Smooth muscle cell (in vitro differentiated cells): ENCODE measurements around the gene MAP2K5. TPM values are rescaled to one million over a fixed set of nuclear protein-coding genes. Genes with fewer than 3 reads are reported as not detected.

Source experiments
- DNase-seq: peaks from one replicate; lab custom pipeline; 2025; ENCODE audit not compliant: unreplicated experiment; lab: John Stamatoyannopoulos, UW
- H2AFZ ChIP-seq: fragments of 200-600 bp; sonication (generic); 2 replicates; pipeline ENCODE4 v1.6.0; 2016; ENCODE audit warnings: antibody characterized with exemption, low read depth, mild to moderate bottlenecking
- H3F3A ChIP-seq: fragments of 200-600 bp; sonication (generic); 2 replicates; pipeline ENCODE4 v1.6.0; 2017; ENCODE audit warnings: antibody characterized with exemption, low read depth
- H3K27ac ChIP-seq: fragments of 200-600 bp; sonication (generic); 2 replicates; pipeline ENCODE4 v1.5.1; 2016; ENCODE audit warnings: low read depth, mild to moderate bottlenecking
- H3K27me3 ChIP-seq: fragments of 200-600 bp; sonication (generic); 2 replicates; pipeline ENCODE4 v1.6.1; 2016; ENCODE audit warnings: low read depth, mild to moderate bottlenecking
- H3K36me3 ChIP-seq: fragments of 200-600 bp; sonication (generic); 2 replicates; pipeline ENCODE4 v1.5.1; 2016; ENCODE audit warnings: low read depth
- H3K4me1 ChIP-seq: fragments of 200-600 bp; sonication (generic); 2 replicates; pipeline ENCODE4 v1.5.1; 2016; ENCODE audit warnings: low read depth
- H3K4me2 ChIP-seq: fragments of 200-600 bp; sonication (generic); 2 replicates; pipeline ENCODE4 v1.6.0; 2016; ENCODE audit warnings: mild to moderate bottlenecking
- H3K4me3 ChIP-seq: fragments of 200-600 bp; sonication (generic); 2 replicates; pipeline ENCODE4 v1.5.1; 2016; ENCODE audit warnings: mild to moderate bottlenecking
- H3K79me2 ChIP-seq: fragments of 200-600 bp; sonication (generic); 2 replicates; pipeline ENCODE4 v1.6.0; 2016; ENCODE audit warnings: low read depth, mild to moderate bottlenecking
- H3K9ac ChIP-seq: fragments of 200-600 bp; sonication (generic); 2 replicates; pipeline ENCODE4 v1.6.0; 2016; ENCODE audit warnings: low read depth
- H3K9me3 ChIP-seq: fragments of 200-600 bp; sonication (generic); replicated peaks from 2 replicates; pipeline ENCODE4 v1.5.1; 2016; ENCODE audit warnings: low read depth
- H4K20me1 ChIP-seq: fragments of 200-600 bp; sonication (generic); 2 replicates; pipeline ENCODE4 v1.6.0; 2016; ENCODE audit warnings: low read depth
- WGBS: methylation state at CpG from one replicate; pipeline ENCODE4 v1.1.7; 2016; ENCODE audit warnings: low lambda C conversion rate; 5-methylcytosine and 5-hydroxymethylcytosine counted together
- polyA plus RNA-seq: library from polyadenylated mRNA; unstranded; fragments of >200 nt; fragmentation: Nextera tagmentation; extraction: Ambion mirVana; gene quantifications from 2 replicates; pipeline ENCODE4 v1.2.1, GENCODE V29; 2016
- total RNA-seq: library from RNA; depleted of rRNA; stranded (reverse); fragments of >200 nt; gene quantifications from 2 replicates; pipeline ENCODE4 v1.2.3, GENCODE V29; 2014
- TF ChIP-seq, protein P1 (sequence below): fragments of 200-600 bp; sonication (generic); IDR thresholded peaks from 2 replicates; pipeline ENCODE4 v1.5.1; 2017; ENCODE audit warnings: borderline replicate concordance, mild to moderate bottlenecking, antibody characterized with exemption; ENCODE audit not compliant: insufficient read depth, poor library complexity, severe bottlenecking

The MAP2K5 gene
- total and polyA plus RNA-seq, 2 experiments from 2014 or later: 4.4 to 7.4 TPM

DNA sequence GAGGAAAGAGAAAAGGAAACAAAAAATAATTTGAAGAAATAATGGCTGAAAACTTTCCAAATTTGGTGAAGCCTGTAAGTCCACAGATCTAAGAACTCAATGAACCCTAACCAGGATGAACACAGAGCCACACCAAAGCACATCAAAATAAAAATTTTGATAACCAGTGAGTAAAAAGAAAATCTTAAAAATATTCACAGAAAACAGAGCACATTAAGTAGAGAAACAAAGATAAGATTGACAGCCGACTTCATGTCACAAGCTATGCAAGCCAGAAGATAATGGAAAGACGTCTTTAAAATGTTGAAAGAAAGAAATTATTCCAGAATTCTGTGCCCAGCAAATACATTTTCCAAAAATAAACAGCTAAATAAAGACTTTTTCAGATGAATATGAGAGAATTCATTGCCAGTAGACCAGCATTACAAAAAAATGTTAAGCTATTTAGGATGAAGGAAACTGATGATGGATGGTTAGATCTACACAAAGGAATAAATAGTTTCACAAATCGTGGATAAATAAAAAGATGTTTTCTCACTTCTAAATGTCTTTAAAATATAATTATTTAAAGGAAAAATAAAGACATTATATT, 142.6 kb downstream of the MAP2K5 start:
- no peaks in the 10 kb centered on the region for H4K20me1 ChIP-seq
- no peak for DNase-seq
- no peak overlapping the region for H3K4me3 ChIP-seq
- H3K27ac ChIP-seq: no peak overlapping the region
- no peak overlapping the region for H2AFZ ChIP-seq
- no peaks in the 10 kb centered on the region for H3K27me3 ChIP-seq
- no peaks in the 10 kb centered on the region for H3K79me2 ChIP-seq
- 89% methylated on average over 3 of the region's 3 CpGs for WGBS
- H3K4me2 ChIP-seq: no peak overlapping the region
- H3K9ac ChIP-seq: no peak overlapping the region
- no peaks in the 10 kb centered on the region for H3K4me1 ChIP-seq
- peaks cover 9% of the 10 kb centered on the region for H3K36me3 ChIP-seq
- H3K9me3 ChIP-seq: peaks cover 11% of the 10 kb centered on the region
- TF ChIP-seq, protein P1, sequence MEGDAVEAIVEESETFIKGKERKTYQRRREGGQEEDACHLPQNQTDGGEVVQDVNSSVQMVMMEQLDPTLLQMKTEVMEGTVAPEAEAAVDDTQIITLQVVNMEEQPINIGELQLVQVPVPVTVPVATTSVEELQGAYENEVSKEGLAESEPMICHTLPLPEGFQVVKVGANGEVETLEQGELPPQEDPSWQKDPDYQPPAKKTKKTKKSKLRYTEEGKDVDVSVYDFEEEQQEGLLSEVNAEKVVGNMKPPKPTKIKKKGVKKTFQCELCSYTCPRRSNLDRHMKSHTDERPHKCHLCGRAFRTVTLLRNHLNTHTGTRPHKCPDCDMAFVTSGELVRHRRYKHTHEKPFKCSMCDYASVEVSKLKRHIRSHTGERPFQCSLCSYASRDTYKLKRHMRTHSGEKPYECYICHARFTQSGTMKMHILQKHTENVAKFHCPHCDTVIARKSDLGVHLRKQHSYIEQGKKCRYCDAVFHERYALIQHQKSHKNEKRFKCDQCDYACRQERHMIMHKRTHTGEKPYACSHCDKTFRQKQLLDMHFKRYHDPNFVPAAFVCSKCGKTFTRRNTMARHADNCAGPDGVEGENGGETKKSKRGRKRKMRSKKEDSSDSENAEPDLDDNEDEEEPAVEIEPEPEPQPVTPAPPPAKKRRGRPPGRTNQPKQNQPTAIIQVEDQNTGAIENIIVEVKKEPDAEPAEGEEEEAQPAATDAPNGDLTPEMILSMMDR: no peak
- no peaks in the 10 kb centered on the region for H3F3A ChIP-seq

- Histone ChIP-seq H4K20me1 (no peaks in the 10 kb centered on the region), H2AFZ (no peak overlapping the region), H3K4me3 (no peak overlapping the region), H3K27me3 (no peaks in the 10 kb centered on the region), H3K79me2 (no peaks in the 10 kb centered on the region), H3K27ac (no peak overlapping the region), H3K36me3 (peaks cover 9% of the 10 kb centered on the region), H3K4me1 (no peaks in the 10 kb centered on the region), H3K9me3 (peaks cover 11% of the 10 kb centered on the region), H3F3A (no peaks in the 10 kb centered on the region), H3K4me2 (no peak overlapping the region), H3K9ac (no peak overlapping the region)
- TF ChIP-seq, protein P1: no peak
- WGBS: 100% methylated on average over 2 of the region's 2 CpGs
- no peak for DNase-seq
These were observed 143.2 kb downstream of the MAP2K5 start for GRCh38 chr15:67685716-67686115.

DNA sequence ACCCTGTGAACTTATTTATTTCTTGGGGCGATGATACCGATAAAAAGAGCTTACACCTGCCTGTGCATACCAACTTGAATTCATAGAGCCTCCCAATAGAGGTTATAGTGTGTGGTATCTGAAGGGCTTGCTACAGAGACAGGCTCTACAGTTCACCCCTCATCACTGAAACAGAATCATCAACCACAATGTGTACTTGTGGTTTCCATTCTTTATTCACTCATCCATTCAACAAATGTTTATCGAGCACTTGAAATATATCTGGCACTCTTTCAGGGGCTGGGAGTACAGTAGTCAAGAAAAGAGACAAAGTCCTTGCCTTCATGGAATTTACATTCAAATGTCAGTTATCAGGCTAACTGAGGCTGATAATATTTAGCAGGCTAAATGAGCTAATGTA, 148.4 kb downstream of the MAP2K5 start:
- Histone ChIP-seq H3K36me3 (no peaks in the 10 kb centered on the region), H4K20me1 (no peaks in the 10 kb centered on the region), H3K4me2 (no peak overlapping the region), H3K79me2 (no peaks in the 10 kb centered on the region), H3K9ac (no peak overlapping the region), H3K4me3 (no peak overlapping the region), H3K9me3 (no peaks in the 10 kb centered on the region), H3K27ac (no peak overlapping the region), H3F3A (no peaks in the 10 kb centered on the region), H3K27me3 (no peaks in the 10 kb centered on the region), H3K4me1 (peaks cover 6% of the 10 kb centered on the region), H2AFZ (no peak overlapping the region)
- 87% methylated on average over 3 of the region's 3 CpGs for WGBS
- DNase-seq: no peak
- TF ChIP-seq, protein P1: no peak

- Histone ChIP-seq H3K9me3 (no peaks in the 10 kb centered on the region), H2AFZ (no peak overlapping the region), H3K36me3 (no peaks in the 10 kb centered on the region), H3K79me2 (no peaks in the 10 kb centered on the region), H3K27me3 (no peaks in the 10 kb centered on the region), H3K4me1 (peaks cover 6% of the 10 kb centered on the region), H3K4me3 (no peak overlapping the region), H3K4me2 (no peak overlapping the region), H3F3A (no peaks in the 10 kb centered on the region), H3K9ac (no peak overlapping the region), H3K27ac (no peak overlapping the region), H4K20me1 (no peaks in the 10 kb centered on the region)
- no peak for DNase-seq
- TF ChIP-seq, protein P1: no peak
- WGBS: 78% methylated on average over 4 of the region's 4 CpGs
These were observed 148.9 kb downstream of the MAP2K5 start for GRCh38 chr15:67691450-67691849.
